NCI-H345 treated with DMSO at 0.1 percent for 48 hours (cell line): ENCODE measurements around the gene ZNF326.
"Not testable (repeated sequence)": the region's sequence is repeated elsewhere in the genome, so short reads cannot be mapped to it uniquely, and the experiment has no call there.

ENCODE experiments used
- DNase-seq: peaks from one replicate; lab custom pipeline; 2025; ENCODE audit not compliant: unreplicated experiment; lab: John Stamatoyannopoulos, UW

The ZNF326 gene

DNA sequence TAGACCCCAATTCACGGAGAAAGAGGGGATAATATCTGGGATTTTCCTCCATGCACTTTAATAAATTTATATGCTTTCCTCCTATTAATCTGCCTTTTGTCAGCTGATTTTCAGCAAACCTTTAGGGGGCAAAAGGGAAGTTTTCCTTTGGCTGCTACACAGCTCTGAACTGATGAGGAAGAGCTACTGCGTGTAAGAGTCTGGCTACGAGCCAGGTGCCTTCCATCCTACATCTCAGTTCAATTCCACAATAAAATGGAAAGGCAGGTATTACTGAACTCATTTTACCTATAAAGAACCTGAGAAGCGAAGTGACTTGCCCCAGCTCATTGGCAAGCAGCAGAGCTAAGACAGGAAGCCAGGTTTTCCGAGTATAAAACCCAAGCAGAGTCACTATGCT is 28.3 kb upstream of the ZNF326 start:
- DNase-seq: no peak

GRCh38 chr1:89971600-89971999 is 23.3 kb upstream of the ZNF326 start:
- DNase-seq: no peak

- DNase-seq: no peak
Measured at GRCh38 chr1:89972024-89972423, 22.9 kb upstream of the ZNF326 start.

GRCh38 chr1:89973471-89974127 is 21.3 kb upstream of the ZNF326 start:
- no peak for DNase-seq

- no peak for DNase-seq
Measured at GRCh38 chr1:89974256-89974655, 20.7 kb upstream of the ZNF326 start.

GRCh38 chr1:89974696-89975470 is 20.0 kb upstream of the ZNF326 start:
- DNase-seq: no peak

- DNase-seq: no peak
Measured at GRCh38 chr1:89975540-89976125, 19.3 kb upstream of the ZNF326 start.

DNA sequence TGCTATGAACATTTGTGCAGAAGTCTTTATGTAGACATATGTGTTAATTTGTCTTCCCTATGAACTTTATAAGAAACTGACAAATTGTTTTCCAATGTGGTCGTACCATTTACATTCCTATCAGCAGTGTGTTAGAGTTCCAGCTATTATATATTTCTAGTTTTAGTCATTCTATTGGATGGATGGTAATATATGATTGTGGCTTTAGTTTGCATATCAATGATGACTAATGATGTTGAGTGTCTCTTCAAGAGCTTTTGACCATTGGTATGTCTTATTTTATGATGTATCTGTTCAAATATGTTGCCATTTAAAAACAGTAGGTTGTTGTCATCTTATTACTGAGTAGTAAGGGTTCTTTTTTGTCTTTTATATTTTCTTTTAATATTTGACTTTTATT is 16.2 kb upstream of the ZNF326 start:
- DNase-seq: no peak

DNA sequence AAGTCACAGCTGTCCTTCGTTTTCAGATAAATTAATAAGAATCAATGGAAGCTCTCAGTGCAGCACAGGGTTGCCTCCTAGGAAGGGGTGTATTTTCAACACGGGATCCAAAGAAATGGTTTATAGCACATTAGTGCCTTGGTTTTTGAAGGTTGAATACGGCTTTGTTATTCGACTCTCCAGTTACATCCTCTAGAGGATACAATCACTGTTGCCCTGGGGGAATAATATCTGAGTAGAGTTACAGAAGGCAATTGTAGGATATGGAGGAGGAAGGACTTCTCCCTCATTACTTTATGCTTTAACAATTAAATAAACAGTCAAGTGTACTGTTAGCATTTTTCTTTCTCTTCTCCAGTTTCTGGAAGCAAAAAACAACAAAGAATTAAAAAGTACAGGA is 14.3 kb upstream of the ZNF326 start:
- no peak for DNase-seq

GRCh38 chr1:89982846-89983245 is 12.1 kb upstream of the ZNF326 start:
- not testable (repeated sequence) for DNase-seq

- not testable (repeated sequence) for DNase-seq
Measured at GRCh38 chr1:89984564-89985116, 10.3 kb upstream of the ZNF326 start.

GRCh38 chr1:89986020-89986419 is 8.9 kb upstream of the ZNF326 start:
- DNase-seq: no peak

- peak; percentile 40 for DNase-seq
Measured at GRCh38 chr1:89987159-89987819, 7.6 kb upstream of the ZNF326 start.

GRCh38 chr1:89989099-89989498 is 5.8 kb upstream of the ZNF326 start:
- DNase-seq: no peak

DNA sequence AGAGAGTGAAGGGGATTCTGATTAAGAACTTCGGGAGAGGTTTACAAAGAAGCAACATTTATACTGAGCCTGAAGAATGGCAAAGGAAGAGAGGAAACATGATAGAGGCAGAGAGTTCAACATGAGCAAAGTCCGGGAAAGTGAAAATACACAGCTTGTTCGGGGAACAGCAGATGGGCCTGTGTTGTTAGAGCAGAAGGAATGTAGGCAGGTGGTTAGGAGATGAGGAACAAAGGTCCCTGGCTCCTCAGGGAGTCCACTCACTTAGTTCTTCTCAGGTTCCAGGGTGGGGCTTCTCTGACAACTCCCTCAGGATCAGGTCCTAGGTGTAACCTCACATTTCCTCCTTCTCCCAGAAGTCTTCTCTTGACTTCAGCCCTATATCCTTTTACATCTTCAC is 5.1 kb upstream of the ZNF326 start:
- DNase-seq: peak; percentile 36

- DNase-seq: no peak
Measured at GRCh38 chr1:89990976-89991831, 3.7 kb upstream of the ZNF326 start.

DNA sequence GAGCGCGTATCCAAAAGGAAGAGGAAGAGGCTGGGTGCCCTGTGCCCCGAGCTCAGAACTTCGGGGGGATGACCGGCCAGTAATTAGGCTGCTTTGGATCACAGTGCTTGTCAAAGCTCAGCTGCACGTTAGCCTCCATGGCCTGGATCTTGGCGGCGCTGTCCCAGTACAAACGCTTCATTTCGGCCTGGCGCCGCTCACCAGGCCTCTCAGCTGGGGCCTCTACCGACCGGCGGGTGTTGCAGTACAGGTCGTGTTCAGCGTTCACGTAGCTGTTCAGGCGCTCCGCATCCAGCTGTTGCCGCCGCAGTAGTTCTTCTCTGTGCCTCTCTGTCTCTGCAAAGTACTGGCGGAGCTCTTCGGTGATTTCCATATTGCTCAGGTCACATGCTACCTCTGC is 1.4 kb upstream of the ZNF326 start:
- no peak for DNase-seq

GRCh38 chr1:89994231-89994804 is 592 bp upstream of the ZNF326 start:
- no peak for DNase-seq

DNA sequence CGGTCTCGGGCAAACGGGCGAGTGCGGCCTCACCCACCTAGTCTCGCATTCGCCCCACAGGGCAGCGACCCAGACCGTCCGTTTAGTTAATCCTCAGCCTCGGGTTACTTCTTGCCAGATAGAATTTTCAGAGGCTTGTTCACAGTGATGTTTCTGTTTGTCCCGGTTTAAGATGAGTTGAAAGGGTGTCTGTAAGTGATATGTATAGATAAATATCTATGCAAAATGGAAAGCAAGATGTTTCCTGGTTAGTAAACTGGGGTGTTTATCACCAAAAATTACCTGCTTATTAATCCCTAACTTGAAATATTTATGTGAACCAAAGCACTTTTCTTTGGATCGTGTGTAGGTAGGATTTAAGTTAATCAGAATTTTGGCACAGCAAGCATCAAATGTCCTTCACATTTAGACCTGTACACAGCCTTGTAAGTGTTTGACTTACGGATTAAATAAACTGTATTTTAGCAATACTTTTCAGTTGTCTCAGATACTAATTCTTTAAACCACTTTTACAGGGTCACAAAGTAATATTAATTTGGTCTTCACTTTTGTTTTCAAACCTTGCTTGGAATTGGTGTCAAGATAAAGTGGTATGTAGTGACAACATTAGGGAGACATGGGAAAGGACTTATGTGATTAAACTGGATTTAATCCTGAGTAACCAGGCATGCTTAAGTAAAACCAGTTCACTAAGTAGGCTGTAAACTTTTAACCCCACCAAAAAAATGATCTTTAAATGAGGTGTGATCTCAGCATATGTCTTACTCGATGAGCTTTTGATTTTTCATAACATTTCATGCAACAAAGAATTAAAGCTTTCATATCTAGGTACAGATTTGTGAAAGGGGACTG is 914 bp downstream of the ZNF326 start:
- no peak for DNase-seq
